ENCODE results near the gene RAG1. TPM values are rescaled to one million over a fixed set of nuclear protein-coding genes. Genes with fewer than 3 reads are reported as not detected.

RAG1 gene
- total RNA-seq, 6 donors from 2014 or later: 0.44 to 2.1 (median 1.1) TPM

GRCh38 chr11:36565031-36565610 lies 2.7 kb upstream of the RAG1 start:
- no peak overlapping the region for H3K27ac ChIP-seq
- peaks cover 0 to 5% (median 0%) of the 10 kb centered on the region in 4 donors for H3K4me1 ChIP-seq
- no peaks in the 10 kb centered on the region for H3K9me3 ChIP-seq
- H3K36me3 ChIP-seq: no peaks in the 10 kb centered on the region
- DNase-seq: no peak
- no peaks in the 10 kb centered on the region for H3K27me3 ChIP-seq
- ATAC-seq (ENCODE audit: low FRiP score in 2 of 2): no peak
- 62 to 66% methylated on average over 6 of the region's 6 CpGs for WGBS, 2 donors
- no peak overlapping the region for H3K4me3 ChIP-seq
- no peak for TF ChIP-seq POLR2A (IDR thresholded peaks at IDR 0.05)

GRCh38 chr11:36566407-36567053 lies 1.3 kb upstream of the RAG1 start:
- no peak for ATAC-seq (ENCODE audit: low FRiP score in 2 of 2)
- Histone ChIP-seq H3K27me3 (no peaks in the 10 kb centered on the region), H3K36me3 (no peaks in the 10 kb centered on the region), H3K4me1 (peaks cover 0 to 5% (median 0%) of the 10 kb centered on the region in 4 donors), H3K4me3 (no peak overlapping the region), H3K27ac (no peak overlapping the region), H3K9me3 (no peaks in the 10 kb centered on the region)
- 94 to 99% methylated on average over 4 of the region's 4 CpGs for WGBS, 2 donors
- TF ChIP-seq EP300 (IDR thresholded peaks at IDR 0.05): no peak
- no peak for TF ChIP-seq POLR2AphosphoS5 (IDR thresholded peaks at IDR 0.05)
- no peak for TF ChIP-seq CTCF (IDR thresholded peaks at IDR 0.05)
- TF ChIP-seq POLR2A (IDR thresholded peaks at IDR 0.05): no peak
- DNase-seq: no peak

- no peak for TF ChIP-seq POLR2A (IDR thresholded peaks at IDR 0.05)
- TF ChIP-seq EP300 (IDR thresholded peaks at IDR 0.05): no peak
- TF ChIP-seq CTCF (IDR thresholded peaks at IDR 0.05): no peak
- TF ChIP-seq POLR2AphosphoS5 (IDR thresholded peaks at IDR 0.05): no peak
- no peak overlapping the region for H3K4me3 ChIP-seq
- peaks cover 0 to 5% (median 0%) of the 10 kb centered on the region in 4 donors for H3K4me1 ChIP-seq
- H3K27ac ChIP-seq: no peak overlapping the region
- DNase-seq: peak in 1 of 2 donors; percentile 21
- no peaks in the 10 kb centered on the region for H3K27me3 ChIP-seq
- peak in 1 of 2 donors; percentile 22 for ATAC-seq (ENCODE audit: low FRiP score in 2 of 2)
- 88 to 98% methylated on average over 4 of the region's 4 CpGs for WGBS, 2 donors
- H3K9me3 ChIP-seq: no peaks in the 10 kb centered on the region
- H3K36me3 ChIP-seq: peaks cover 0 to 6% (median 0%) of the 10 kb centered on the region in 4 donors
These were observed 1.3 kb downstream of the RAG1 start for GRCh38 chr11:36569095-36569494.

GRCh38 chr11:36574486-36574885 lies 6.7 kb downstream of the RAG1 start:
- no peak for DNase-seq
- 82% methylated on average over 8 of the region's 8 CpGs for WGBS, 2 donors
- Histone ChIP-seq H3K36me3 (peaks cover 0 to 10% (median 0%) of the 10 kb centered on the region in 4 donors), H3K4me1 (no peaks in the 10 kb centered on the region), H3K9me3 (no peaks in the 10 kb centered on the region), H3K4me3 (no peak overlapping the region), H3K27me3 (no peaks in the 10 kb centered on the region), H3K27ac (no peak overlapping the region)
- ATAC-seq (ENCODE audit: low FRiP score in 2 of 2): no peak
- TF ChIP-seq POLR2AphosphoS5 (IDR thresholded peaks at IDR 0.05): no peak
- TF ChIP-seq POLR2A (IDR thresholded peaks at IDR 0.05): no peak

GRCh38 chr11:36577373-36577772 lies 9.6 kb downstream of the RAG1 start:
- Histone ChIP-seq H3K4me3 (no peak overlapping the region), H3K27ac (no peak overlapping the region), H3K36me3 (peaks cover 0 to 10% (median 0%) of the 10 kb centered on the region in 4 donors), H3K4me1 (no peaks in the 10 kb centered on the region), H3K27me3 (no peaks in the 10 kb centered on the region), H3K9me3 (peaks cover 0 to 4% (median 0%) of the 10 kb centered on the region in 4 donors)
- 74 to 75% methylated on average over 2 of the region's 2 CpGs for WGBS, 2 donors
- no peak for TF ChIP-seq CTCF (IDR thresholded peaks at IDR 0.05)
- no peak for TF ChIP-seq EP300 (IDR thresholded peaks at IDR 0.05)
- TF ChIP-seq POLR2AphosphoS5 (IDR thresholded peaks at IDR 0.05): no peak
- TF ChIP-seq POLR2A (IDR thresholded peaks at IDR 0.05): no peak
- ATAC-seq (ENCODE audit: low FRiP score in 2 of 2) (no peak), DNase-seq (no peak)
